GM18520 (cell line): ENCODE measurements around the gene CCDC71L.

Source experiments
- ATAC-seq: cut with Tn5 transposase; IDR thresholded peaks from one replicate; pipeline ENCODE4 v1.9.1; 2021; ENCODE audit not compliant: unreplicated experiment

CCDC71L gene

DNA sequence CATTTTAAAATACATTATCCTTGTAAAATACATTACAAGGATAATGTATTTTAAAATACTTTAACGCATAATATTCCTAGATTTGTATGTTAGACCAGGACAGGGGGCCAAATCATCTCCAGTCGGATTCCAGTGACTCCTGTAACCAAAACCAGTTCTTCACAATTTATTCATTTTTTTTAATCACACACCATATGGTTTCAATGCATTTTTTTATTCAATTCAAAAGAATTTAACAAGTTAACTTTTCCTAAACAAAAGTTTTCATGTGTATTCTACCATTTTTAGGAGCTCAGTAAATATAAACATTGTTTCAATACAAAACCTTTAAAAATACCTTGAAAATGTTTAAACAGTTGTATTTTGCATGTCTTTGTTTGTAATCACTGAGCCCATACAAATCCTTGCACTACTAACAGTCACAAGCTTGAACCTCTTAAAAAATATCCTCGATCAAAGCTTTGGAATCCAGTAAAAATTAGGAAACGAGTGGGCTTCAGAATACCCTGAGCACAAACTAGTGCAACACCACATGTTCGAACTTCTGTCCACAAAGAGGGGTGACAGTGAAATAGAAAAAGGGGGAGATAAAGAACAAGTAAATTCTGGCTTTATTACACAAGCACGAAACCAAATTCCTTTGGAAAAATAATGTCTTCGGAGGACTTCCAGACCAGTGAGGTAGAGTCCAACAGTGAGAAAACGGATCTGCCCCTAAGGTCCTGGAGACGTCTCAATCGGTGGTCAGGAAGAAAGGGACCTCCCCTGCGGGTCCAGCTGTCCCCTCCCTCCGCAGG, 1.6 kb downstream of the CCDC71L start:
- ATAC-seq, result no peak

DNA sequence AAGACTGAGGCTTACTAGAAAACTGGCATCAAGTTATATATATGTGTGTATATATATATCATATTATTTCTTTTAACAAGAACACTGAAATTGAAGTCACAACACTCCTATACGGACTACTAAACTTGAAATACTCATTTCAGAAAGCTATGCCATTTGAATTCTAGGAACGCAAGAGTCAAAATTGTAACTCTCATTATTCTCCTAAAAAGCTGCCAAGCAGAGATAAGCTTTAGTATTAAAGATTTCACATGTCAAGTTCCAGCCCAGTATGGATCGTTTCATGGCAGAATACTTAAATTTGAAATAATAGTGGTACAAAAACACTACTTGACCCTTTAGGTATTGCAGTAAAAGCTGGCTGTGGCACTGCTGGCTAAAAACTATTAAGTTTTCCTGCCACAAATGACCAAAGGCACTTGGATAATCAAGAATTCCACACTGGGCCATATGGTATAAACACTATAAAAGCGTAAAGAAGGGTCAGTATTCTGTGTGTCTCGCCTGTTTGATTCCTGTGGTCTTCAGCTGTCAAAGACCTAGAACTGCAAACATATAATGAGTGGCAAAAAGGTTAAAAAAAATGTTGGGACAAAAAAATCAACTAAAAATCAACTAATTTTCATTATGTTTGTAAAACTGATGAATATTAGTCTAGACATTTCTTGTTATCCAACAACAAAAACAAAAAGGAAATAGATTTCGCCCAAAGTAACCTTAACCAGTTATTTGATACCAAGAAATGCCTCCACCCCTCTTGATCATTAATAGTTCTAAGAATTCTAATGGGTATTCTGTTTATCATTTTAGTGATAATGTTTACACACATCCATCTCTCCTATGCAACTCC, 2.4 kb downstream of the CCDC71L start:
- no peak for ATAC-seq

DNA sequence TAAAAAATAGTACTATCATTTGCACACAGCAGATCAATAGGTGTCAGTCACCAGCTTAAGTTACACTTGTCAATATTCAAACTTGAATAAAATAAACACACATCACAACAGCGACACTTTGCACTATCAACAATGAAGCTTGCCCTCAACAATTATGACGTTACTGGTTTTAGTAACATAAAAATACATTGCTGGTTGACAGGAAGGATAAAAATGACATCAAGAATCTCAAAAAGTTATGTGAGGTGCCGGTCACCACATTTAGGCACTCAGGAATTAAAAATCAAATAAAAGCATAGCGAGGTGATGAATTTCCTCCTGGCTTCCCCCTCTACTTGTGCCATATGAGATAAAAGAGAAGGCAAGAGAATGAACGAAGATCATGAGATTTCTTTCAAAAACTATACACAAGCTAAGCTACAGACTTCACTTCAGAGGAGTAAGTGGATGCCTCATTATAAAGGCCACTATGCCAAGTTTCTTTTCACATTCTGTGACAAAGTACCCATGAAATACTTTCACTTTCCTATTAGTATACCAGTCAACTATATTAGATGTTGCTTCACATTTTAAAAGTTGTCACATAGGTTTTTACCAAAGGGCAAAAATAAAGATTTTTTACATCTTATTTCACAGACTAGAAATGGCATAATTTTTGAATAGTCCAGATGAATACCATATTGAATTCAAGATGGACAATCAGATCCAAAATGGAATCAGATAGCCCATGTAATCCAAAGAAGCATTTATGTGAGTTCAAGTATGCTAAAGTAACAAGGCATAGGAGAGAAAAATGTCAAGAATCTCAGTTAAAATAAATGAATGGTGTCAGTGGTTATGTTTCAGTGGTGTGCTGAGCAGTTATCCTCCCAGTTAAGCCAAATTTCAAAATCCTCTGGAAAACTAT, 3.6 kb downstream of the CCDC71L start:
- no peak for ATAC-seq

DNA sequence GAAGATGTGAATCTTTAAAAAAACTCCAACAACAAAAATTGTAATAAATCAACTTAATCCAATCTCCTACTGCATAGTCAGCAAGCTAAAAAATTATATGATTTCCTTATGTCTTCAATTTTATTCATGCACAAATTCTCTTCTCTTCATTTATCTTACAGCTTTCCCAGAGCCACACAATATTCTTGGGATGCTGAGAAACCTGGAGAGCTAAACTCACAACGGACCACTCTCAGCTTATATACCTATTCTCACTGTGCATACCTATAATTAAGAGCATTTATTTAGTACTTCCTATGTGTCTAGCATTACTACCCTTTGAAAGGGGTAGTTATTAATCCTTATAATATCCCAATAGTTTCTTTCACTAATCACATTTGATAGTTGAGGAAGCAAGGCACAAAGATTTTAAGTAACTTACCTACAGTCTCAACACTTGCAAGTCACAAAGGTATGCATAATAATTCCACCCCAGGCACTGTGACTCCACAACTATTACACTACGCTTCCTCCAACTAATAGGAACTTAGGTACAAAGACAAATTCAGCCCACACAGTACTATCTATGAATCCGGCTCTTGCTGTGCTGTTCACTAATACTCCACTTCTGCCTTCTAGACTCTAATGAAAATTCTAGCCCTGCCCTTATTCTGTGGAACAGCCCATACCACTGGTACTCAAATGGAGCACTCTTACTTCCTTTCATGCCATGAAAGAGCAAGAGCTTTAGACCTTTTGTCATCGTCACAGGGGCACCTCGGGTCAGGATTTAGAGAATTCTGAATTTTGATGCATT, 5.1 kb downstream of the CCDC71L start:
- ATAC-seq, result no peak

DNA sequence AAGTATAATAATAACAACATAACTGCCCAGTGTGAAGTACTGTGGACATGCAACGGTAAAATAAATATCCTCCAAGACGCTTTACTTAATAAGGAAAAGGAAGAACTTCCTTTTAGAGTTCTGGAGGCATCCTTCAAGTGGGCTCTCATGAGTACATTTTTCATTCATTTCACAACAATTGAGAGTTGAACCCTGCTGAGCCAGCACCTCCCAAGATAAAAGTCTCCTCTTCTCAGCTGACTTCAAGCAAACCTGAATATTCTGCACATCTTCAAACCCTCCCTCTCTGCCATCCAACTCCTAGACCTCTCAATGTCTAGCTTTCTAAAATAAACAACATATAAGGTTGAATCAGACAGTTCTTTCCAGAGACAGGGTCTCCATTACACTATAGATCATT, 7.5 kb downstream of the CCDC71L start:
- ATAC-seq, result no peak

DNA sequence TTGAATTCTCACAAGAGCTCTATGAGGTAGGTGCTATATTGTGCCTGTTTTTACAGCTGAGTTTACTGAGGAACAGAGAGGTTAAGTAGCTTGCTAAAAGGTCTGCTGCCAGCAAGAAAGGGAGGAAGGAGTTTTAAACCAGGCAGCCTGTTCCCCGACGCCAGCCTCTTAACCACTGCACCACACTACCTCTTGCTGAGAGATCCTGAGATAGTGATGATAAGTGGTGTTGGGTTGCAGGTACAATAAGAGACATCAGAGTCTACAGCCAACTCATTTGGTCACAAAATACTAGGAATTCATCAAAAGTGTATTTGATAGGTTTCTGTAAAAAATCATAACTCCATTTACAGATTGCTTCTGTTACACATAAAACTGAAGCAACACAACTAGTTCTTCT, 8.0 kb downstream of the CCDC71L start:
- no peak for ATAC-seq

DNA sequence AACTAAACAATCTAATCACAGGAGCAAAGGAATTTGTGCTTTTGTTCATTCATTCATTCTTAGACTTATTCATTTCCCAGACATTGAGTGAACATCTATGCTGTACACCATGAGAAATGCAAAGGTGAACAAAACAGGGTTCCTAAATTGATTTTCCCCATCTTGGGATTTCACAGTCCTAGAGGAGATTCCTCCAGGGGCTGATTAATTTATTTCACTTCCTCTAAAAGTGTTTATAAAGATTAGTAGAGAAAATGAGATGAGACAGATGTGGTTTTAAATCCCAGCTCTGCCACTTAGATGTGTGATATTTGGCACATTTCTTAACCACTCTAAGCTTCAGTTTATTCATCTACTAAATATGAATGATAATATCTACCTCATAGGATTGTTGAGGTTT, 8.9 kb downstream of the CCDC71L start:
- ATAC-seq, result no peak

DNA sequence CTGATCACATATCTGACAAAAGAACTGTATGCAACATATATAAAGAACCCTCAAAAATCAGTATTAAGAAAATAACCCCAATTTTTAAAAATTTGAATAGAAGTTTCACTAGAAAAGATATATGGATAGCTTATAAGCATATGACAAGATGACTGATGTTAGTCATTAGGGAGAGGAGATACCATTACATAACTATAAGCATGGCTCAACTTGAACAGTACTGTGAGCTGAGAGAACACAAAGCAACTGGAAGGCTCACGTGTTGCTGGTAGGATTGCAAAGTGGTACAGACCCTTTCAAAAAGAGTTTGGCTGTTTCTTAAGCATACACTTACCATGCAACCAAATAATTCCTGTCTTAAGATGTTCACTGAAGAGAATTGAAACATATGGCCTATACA, 14.7 kb downstream of the CCDC71L start:
- ATAC-seq, result no peak

DNA sequence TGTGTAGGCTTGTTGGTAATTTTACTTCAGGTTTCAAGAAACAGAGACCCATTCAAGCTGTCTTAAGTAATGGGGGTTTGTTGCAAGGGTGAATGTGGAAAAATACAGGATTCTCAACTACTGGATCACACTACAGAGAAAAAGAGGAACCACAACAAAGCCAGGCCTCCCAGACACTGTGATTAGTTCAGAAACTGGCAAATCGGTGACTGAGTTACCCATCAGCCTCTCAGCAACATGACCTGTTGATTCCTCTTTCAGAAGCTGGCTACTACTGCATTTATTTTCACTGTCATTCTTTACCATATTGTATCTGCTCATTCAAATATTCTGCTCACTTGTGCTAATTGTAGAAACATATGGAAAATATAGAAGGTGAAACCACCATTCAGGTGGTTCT, 16.0 kb downstream of the CCDC71L start:
- no peak for ATAC-seq

DNA sequence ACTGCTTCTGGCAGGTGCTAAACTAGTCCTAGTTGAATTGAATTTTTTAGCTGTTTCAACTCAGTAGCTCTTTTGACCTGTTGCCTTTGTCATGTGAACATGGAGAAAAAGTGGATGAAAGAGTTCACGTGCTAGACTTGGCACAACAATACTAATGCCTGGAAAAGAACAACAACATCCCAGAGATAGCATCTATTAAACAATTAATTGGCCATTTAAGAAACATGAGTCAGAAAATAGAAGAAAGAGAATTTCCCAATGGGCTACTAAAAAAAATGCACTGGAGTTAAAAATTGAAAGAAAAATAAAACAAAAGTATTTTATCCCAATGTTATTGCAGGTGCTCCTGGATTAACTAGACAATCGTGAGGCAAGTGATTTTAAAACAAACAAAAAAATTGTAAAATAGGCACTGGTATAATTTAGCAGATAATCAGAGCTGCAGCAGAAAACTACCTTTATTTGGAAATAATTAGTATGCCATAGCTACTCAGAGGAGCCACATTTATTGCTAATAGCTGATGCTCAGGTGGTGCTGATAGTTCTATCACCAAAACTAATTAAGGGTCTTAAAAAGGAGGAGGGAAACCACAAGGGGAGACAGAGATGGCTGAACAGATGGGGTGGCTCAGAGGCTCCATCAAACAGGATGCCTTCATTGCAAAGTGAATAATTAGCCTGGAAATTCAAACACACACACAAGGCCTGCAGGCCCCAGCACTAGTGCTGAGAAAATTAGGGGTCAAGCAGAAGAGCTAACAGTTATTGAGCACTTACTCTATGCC, 17.6 kb downstream of the CCDC71L start:
- no peak for ATAC-seq

DNA sequence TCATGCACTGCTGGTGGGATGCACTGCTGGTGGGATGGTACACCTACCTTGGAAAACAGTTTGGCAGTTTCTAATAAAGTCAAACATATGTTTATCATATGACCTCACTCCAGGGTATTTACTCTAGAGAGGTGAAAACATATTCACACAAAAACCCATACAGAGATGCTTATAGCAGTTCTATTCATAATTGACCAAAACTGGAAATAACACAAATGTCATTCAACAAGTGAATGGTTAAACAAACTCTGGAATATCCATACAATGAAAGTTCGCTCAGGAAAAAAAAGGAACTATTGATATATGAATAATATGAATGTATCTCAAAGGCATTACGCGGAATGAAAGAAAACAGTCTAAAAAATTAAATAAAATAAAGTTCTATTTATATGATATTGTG, 19.5 kb downstream of the CCDC71L start:
- no peak for ATAC-seq

DNA sequence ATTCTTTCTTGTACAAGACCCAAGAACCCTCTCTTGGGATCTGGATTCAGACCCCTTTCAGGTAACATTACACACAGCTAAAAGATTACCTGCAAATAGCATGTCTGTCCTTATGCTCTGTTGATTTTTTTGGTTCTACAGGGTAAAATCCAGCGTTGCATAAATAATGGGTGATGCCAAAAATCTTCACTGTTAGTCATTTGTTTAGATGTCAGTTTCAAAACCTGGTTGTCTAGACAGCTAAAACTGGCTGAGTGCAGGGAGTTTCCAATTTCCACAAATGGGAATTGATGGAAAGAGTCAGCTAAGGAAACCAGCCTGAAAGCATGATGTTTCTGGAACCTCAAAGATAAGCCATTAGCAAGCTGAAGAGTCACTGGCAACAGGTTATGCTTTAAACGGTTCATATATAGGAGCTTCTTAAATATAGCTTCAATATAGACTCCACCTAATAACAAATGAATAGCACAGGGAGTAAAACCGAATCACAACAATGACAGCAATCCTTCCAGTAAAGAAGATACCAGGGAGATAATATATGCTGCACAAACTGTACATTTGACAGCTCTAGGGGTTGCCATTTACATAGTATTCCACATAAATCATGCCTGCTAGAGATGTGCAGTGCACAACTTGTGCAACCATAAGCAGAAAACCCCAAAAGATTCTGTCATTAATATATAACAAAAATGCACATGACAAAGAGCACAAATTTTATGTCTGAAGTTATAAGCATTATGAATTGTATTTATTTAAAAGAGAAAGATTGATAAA, 20.4 kb downstream of the CCDC71L start:
- no peak for ATAC-seq

DNA sequence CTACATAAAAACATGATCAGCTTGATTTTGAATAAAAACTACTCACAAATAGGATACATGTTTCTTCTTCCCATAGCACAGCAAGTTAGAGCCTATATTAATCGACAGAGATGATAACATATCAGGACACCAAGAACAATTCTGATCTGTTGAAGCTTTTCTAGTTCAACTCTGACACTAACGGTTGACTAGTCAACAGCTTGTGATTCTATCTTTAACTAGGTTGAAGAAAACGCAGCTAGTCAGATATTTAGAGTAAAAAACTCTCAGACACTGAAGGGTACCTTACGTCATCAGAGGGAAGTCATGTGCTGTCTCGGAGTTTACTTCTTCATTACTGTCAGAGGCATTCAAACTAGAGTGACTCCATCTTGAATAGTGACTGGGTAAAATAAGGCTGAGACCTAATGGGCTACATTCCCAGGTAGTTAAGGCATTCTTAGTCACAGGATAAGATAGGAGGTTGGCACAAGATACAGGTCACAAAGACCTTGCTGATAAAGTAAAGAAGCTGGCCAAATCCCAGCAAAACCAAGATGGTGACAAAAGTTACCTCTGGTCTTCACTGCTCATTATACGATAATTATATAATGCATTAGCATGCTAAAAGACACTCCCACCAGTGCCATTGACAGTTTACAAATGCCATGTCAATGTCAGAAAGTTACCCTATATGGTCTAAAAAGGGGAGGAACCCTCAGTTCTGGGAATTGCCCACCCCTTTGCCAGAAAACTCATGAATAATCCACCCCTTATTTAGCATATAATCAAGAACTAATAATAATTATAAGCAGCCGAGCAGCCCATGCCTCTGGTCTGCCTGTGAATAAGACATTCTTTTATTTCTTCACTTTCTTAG, 21.3 kb downstream of the CCDC71L start:
- no peak for ATAC-seq

DNA sequence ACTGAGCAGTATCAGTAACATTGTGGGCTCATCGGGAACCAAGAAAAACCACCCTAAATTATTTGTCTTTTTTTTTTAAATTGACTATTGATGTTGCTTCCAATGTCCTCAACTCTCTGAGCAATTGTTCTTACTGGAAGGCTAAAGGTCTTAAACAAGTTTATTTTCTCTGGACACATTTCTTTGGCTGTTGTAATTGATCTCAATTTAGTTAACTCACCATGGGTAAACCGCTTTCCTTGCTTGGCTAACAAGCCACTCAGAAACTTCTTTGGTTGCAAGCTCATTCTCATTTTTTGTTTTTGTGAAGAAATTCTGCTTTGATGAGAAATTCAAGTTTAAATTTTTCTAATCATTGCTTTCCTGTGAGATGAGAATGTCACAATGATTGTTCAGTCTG, 25.5 kb downstream of the CCDC71L start:
- no peak for ATAC-seq

DNA sequence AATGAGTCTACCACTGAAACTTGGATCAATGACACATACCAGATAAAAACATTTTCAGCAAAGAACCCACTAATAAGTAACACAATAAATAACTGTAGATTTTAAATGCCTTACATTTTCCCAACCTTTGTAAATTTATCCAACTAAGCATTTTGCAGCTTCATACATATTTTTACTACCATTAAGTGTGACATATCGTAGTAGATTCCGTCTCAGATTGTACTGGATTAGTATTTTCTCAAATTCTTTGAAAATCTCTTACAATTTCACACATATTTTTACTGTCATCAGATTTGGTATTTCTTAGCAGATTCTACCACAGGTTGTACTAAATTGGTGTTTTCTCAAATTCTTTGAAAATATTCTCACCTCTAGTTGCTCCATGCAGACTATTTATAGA, 26.0 kb downstream of the CCDC71L start:
- ATAC-seq, result no peak

DNA sequence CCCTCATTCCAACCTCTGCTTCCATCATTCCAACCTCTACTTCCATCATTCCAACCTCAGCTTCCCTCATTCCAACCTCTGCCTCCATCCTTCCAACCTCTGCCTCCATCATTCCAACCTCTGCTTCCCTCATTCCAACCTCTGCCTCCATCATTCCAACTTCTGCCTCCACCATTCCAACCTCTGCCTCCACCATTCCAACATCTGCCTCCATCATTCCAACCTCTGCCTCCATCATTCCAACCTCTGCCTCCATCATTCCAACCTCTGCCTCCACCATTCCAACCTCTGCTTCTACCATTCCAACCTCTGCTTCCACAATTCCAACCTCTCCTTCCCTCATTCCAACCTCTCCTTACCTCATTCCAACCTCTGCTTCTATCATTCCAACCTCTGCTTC, 30.3 kb downstream of the CCDC71L start:
- ATAC-seq, result no peak

DNA sequence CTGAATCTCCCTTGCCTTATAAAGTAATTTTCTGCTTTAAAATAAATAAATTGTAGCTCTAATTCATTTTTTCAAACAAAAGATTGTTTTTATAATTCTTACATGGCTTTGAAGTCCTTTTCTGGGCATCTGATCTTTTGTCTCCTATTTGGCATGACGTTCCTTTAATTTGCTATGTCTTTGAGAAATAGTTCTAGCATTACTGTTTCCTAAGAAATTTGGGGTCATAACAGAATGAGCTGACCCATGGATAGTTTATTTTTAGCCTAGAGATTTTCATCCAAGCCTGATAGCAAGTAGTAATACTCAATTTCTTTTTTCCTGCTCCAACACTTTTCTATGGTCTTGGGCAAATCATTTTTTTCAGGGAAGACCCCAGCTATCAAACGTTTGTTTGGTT, 31.4 kb downstream of the CCDC71L start:
- no peak for ATAC-seq
